RWPE1 (cell line): ENCODE data around the gene NRG4.
"Not testable (repeated sequence)": the region's sequence is repeated elsewhere in the genome, so short reads cannot be mapped to it uniquely, and the experiment has no call there.

Source experiments
- CTCF ChIA-PET: fragments of 350-600 bp; sonication (Branson Sonifier 250); formaldehyde crosslinking; extraction: SDS; loops from one replicate; lab custom pipeline; 2021; lab: Yijun Ruan, JAX
- POLR2A ChIA-PET: fragments of 400-600 bp; formaldehyde crosslinking; extraction: SDS; loops from one replicate; lab custom pipeline; 2020; ENCODE audit warnings: antibody characterized with exemption; ENCODE audit not compliant: low non-redundant PET; lab: Yijun Ruan, JAX
- DNase-seq: peaks from one replicate; pipeline ENCODE4 v3.0.0; 2012; ENCODE audit warnings: low spot score
- H3K27ac ChIP-seq: fragments of 450-650 bp; 2 replicates; pipeline ENCODE4 v1.5.1; 2017
- CTCF ChIP-seq: fragments of 450-650 bp; conservative IDR thresholded peaks from 2 replicates; pipeline ENCODE4 v1.5.1; 2017; ENCODE audit warnings: low read depth, mild to moderate bottlenecking

NRG4 gene

GRCh38 chr15:75994220-75994619 lies 18.0 kb downstream of the NRG4 start:
- POLR2A ChIA-PET: no interaction called here
- TF ChIP-seq CTCF: no peak
- H3K27ac ChIP-seq: no peak overlapping the region
- DNase-seq: no peak
- CTCF ChIA-PET: interaction anchor here (0.6 kb wide), 1 partner anchor 63 kb away, joined by 4 read pairs; no protein-coding TSS in a partner anchor

- ChIA-PET POLR2A (interaction anchor here (0.6 kb wide), 1 partner anchor 46 kb away, joined by 5 read pairs; no protein-coding TSS in a partner anchor), CTCF (interaction anchor here (0.8 kb wide), 1 partner anchor 65 kb away, joined by 3 read pairs; no protein-coding TSS in a partner anchor)
- DNase-seq: no peak
- H3K27ac ChIP-seq: no peak overlapping the region
- no peak for TF ChIP-seq CTCF
Measured at GRCh38 chr15:75992897-75993296, 19.3 kb downstream of the NRG4 start.

GRCh38 chr15:75989875-75990274 lies 22.3 kb downstream of the NRG4 start:
- no peak for TF ChIP-seq CTCF
- H3K27ac ChIP-seq: no peak overlapping the region
- no peak for DNase-seq
- CTCF ChIA-PET: interaction anchor here (0.6 kb wide), 1 partner anchor 58 kb away, joined by 3 read pairs; no protein-coding TSS in a partner anchor
- POLR2A ChIA-PET: no interaction called here

- TF ChIP-seq CTCF: no peak
- POLR2A ChIA-PET: no interaction called here
- no peak for DNase-seq
- CTCF ChIA-PET: no interaction called here
- H3K27ac ChIP-seq: no peak overlapping the region
Measured at GRCh38 chr15:75989045-75989444, 23.2 kb downstream of the NRG4 start.

DNA sequence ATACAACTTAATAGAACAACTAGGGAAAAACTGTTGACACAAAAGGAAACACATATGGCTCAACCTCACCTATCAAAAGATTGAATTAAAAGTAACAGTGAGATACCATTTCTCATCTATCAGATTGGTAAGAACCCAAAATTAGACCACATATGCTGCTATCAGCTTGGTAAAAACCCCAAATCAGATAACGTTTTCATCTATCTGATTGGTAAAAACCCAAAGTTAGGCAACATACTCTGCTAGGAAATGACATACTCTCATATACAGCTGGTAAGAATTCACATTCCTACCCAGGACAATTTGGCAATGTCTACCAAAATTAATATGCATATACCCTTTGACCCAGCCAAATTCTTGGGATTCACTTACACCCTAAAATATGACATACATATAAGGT lies 26.3 kb downstream of the NRG4 start:
- ChIA-PET CTCF (interaction anchor here (0.6 kb wide), 1 partner anchor 908 kb away, joined by 3 read pairs; no protein-coding TSS in a partner anchor), POLR2A (no interaction called here)
- no peak for DNase-seq
- no peak overlapping the region for H3K27ac ChIP-seq
- no peak for TF ChIP-seq CTCF

GRCh38 chr15:75984706-75985105 lies 27.5 kb downstream of the NRG4 start:
- DNase-seq, CTCF ChIA-PET, POLR2A ChIA-PET, H3K27ac ChIP-seq: not testable (repeated sequence)

- POLR2A ChIA-PET: no interaction called here
- H3K27ac ChIP-seq: no peak overlapping the region
- CTCF ChIA-PET: interaction anchor here (0.6 kb wide), 1 partner anchor 18 kb away, joined by 4 read pairs; no protein-coding TSS in a partner anchor
- no peak for DNase-seq
- no peak for TF ChIP-seq CTCF
Measured at GRCh38 chr15:75982468-75982867, 29.8 kb downstream of the NRG4 start.
